ENCODE data around the gene TAB2. TPM values are rescaled to one million over a fixed set of nuclear protein-coding genes. Genes with fewer than 3 reads are reported as not detected.

Gene TAB2
- total and polyA plus RNA-seq, 2 experiments from 2014 or later, result 19.8 to 59.2 TPM

DNA sequence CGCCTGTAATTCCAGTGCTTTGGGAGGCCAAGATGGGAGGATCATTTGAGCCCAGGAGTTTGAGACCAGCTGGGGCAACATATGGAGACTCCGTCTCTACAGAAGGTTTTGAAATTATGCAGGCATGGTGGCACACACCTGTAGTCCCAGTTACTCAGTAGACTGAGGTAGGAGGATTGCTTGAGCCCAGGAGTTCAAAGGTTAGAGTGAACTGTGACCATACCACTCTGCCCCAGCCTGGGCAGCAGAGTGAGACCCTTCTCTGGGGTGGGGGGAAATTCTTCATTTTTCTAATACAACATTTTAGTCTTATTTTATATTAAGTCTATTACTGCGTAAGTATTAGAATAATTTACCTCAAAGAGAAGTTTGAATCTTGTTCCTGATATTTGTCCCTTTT lies 62.5 kb downstream of the TAB2 start:
- TF ChIP-seq, protein P1, sequence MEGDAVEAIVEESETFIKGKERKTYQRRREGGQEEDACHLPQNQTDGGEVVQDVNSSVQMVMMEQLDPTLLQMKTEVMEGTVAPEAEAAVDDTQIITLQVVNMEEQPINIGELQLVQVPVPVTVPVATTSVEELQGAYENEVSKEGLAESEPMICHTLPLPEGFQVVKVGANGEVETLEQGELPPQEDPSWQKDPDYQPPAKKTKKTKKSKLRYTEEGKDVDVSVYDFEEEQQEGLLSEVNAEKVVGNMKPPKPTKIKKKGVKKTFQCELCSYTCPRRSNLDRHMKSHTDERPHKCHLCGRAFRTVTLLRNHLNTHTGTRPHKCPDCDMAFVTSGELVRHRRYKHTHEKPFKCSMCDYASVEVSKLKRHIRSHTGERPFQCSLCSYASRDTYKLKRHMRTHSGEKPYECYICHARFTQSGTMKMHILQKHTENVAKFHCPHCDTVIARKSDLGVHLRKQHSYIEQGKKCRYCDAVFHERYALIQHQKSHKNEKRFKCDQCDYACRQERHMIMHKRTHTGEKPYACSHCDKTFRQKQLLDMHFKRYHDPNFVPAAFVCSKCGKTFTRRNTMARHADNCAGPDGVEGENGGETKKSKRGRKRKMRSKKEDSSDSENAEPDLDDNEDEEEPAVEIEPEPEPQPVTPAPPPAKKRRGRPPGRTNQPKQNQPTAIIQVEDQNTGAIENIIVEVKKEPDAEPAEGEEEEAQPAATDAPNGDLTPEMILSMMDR (conservative IDR thresholded peaks at IDR 0.05; ENCODE audit: low read depth in 2 of 2), result no peak
- TF ChIP-seq STAT1 (IDR thresholded peaks at IDR 0.05; ENCODE audit: unreplicated experiment) (no peak), ZNF331 (CRISPR knock-in tag; IDR thresholded peaks at IDR 0.05; ENCODE audit: low read depth) (no peak), POLR2AphosphoS5 (IDR thresholded peaks at IDR 0.05; ENCODE audit: low read depth) (no peak), NANOG (IDR thresholded peaks at IDR 0.05; ENCODE audit: borderline replicate concordance) (no peak), EZH2phosphoT487 (IDR thresholded peaks at IDR 0.05; ENCODE audit: unreplicated experiment) (peak; percentile 61)
- Mint-ChIP-seq H3K36me3 (ENCODE audit: low read depth) (peaks cover 26% of the 10 kb centered on the region), H3K27me3 (ENCODE audit: insufficient read depth, low read depth, poor library complexity) (no peaks in the 10 kb centered on the region), H3K4me3 (no peak overlapping the region), H3K27ac (no peak overlapping the region), H3K9me3 (no peaks in the 10 kb centered on the region), H3K4me1 (peaks cover 7% of the 10 kb centered on the region; the same call in 2 of the 3 replicates)
- DNase-seq (ENCODE audit: low spot score) (no peak), ATAC-seq (no peak)
- H3K9me2 ChIP-seq (ENCODE audit: insufficient read depth), result no peaks in the 10 kb centered on the region; the same call in 1 of the 2 replicates
- peaks cover 28% of the 10 kb centered on the region for H3K79me2 ChIP-seq (replicated peaks; ENCODE audit: insufficient read depth)
- peaks cover 16% of the 10 kb centered on the region; the same call in 1 of the 2 replicates for H3K36me3 ChIP-seq (ENCODE audit: insufficient read depth)
- no peak overlapping the region for H3K4me3 ChIP-seq
- peaks cover 13% of the 10 kb centered on the region; the same call in 1 of the 2 replicates for H4K20me1 ChIP-seq (replicated peaks; ENCODE audit: insufficient read depth)
- no peaks in the 10 kb centered on the region for H3K4me1 ChIP-seq (ENCODE audit: insufficient read depth)
- H3K27me3 ChIP-seq (ENCODE audit: insufficient read depth), result no peaks in the 10 kb centered on the region
- no peak overlapping the region for H3K4me2 ChIP-seq
- H3K27ac ChIP-seq (ENCODE audit: low read depth), result no peak overlapping the region
- H3F3A ChIP-seq (replicated peaks; ENCODE audit: low read depth), result no peaks in the 10 kb centered on the region
- no peak overlapping the region for H2AFZ ChIP-seq

DNA sequence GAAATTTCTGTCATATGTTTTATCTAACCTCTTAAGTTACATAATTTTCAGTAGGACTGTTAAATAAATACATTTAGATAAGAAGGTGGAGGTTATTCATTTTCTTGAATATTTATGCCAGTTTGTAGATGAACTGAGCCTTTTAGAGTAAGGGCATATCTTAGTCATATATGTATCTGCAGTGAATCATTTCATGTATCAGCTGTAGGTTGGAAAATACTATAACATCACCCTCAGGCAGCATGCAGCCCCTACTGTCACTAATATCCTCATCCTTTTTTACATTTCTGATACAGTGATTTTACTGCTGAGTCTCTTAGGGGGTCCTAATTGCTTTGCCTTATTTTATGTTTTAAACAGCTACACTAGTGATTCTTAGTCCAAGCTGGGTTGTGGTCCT lies 63.0 kb downstream of the TAB2 start:
- Histone ChIP-seq H3K79me2 (replicated peaks; ENCODE audit: insufficient read depth) (peaks cover 29% of the 10 kb centered on the region), H3K4me1 (ENCODE audit: insufficient read depth) (no peaks in the 10 kb centered on the region), H3K9me2 (ENCODE audit: insufficient read depth) (no peaks in the 10 kb centered on the region; the same call in 1 of the 2 replicates), H3K4me2 (no peak overlapping the region), H4K20me1 (replicated peaks; ENCODE audit: insufficient read depth) (peaks cover 13% of the 10 kb centered on the region; the same call in 1 of the 2 replicates), H2AFZ (no peak overlapping the region), H3K27me3 (ENCODE audit: insufficient read depth) (no peaks in the 10 kb centered on the region), H3K27ac (ENCODE audit: low read depth) (no peak overlapping the region), H3K36me3 (ENCODE audit: insufficient read depth) (peaks cover 16% of the 10 kb centered on the region; the same call in 1 of the 2 replicates), H3F3A (replicated peaks; ENCODE audit: low read depth) (no peaks in the 10 kb centered on the region), H3K4me3 (no peak overlapping the region)
- no peak for DNase-seq (ENCODE audit: low spot score)
- H3K4me3 Mint-ChIP-seq, result no peak overlapping the region
- no peak for ATAC-seq
- H3K36me3 Mint-ChIP-seq (ENCODE audit: low read depth), result peaks cover 26% of the 10 kb centered on the region
- H3K9me3 Mint-ChIP-seq, result no peaks in the 10 kb centered on the region
- H3K27me3 Mint-ChIP-seq (ENCODE audit: insufficient read depth, low read depth, poor library complexity), result no peaks in the 10 kb centered on the region
- H3K4me1 Mint-ChIP-seq, result peaks cover 7% of the 10 kb centered on the region; the same call in 2 of the 3 replicates
- no peak overlapping the region for H3K27ac Mint-ChIP-seq
- TF ChIP-seq EZH2 (IDR thresholded peaks at IDR 0.05; ENCODE audit: low read depth, unreplicated experiment) (no peak), STAT1 (IDR thresholded peaks at IDR 0.05; ENCODE audit: unreplicated experiment) (no peak), POLR2AphosphoS5 (IDR thresholded peaks at IDR 0.05; ENCODE audit: low read depth) (no peak), ZNF331 (CRISPR knock-in tag; IDR thresholded peaks at IDR 0.05; ENCODE audit: low read depth) (no peak), EZH2phosphoT487 (IDR thresholded peaks at IDR 0.05; ENCODE audit: unreplicated experiment) (no peak)
- TF ChIP-seq, protein P2, sequence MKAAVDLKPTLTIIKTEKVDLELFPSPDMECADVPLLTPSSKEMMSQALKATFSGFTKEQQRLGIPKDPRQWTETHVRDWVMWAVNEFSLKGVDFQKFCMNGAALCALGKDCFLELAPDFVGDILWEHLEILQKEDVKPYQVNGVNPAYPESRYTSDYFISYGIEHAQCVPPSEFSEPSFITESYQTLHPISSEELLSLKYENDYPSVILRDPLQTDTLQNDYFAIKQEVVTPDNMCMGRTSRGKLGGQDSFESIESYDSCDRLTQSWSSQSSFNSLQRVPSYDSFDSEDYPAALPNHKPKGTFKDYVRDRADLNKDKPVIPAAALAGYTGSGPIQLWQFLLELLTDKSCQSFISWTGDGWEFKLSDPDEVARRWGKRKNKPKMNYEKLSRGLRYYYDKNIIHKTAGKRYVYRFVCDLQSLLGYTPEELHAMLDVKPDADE (IDR thresholded peaks at IDR 0.05), result no peak
- TF ChIP-seq, protein P3, sequence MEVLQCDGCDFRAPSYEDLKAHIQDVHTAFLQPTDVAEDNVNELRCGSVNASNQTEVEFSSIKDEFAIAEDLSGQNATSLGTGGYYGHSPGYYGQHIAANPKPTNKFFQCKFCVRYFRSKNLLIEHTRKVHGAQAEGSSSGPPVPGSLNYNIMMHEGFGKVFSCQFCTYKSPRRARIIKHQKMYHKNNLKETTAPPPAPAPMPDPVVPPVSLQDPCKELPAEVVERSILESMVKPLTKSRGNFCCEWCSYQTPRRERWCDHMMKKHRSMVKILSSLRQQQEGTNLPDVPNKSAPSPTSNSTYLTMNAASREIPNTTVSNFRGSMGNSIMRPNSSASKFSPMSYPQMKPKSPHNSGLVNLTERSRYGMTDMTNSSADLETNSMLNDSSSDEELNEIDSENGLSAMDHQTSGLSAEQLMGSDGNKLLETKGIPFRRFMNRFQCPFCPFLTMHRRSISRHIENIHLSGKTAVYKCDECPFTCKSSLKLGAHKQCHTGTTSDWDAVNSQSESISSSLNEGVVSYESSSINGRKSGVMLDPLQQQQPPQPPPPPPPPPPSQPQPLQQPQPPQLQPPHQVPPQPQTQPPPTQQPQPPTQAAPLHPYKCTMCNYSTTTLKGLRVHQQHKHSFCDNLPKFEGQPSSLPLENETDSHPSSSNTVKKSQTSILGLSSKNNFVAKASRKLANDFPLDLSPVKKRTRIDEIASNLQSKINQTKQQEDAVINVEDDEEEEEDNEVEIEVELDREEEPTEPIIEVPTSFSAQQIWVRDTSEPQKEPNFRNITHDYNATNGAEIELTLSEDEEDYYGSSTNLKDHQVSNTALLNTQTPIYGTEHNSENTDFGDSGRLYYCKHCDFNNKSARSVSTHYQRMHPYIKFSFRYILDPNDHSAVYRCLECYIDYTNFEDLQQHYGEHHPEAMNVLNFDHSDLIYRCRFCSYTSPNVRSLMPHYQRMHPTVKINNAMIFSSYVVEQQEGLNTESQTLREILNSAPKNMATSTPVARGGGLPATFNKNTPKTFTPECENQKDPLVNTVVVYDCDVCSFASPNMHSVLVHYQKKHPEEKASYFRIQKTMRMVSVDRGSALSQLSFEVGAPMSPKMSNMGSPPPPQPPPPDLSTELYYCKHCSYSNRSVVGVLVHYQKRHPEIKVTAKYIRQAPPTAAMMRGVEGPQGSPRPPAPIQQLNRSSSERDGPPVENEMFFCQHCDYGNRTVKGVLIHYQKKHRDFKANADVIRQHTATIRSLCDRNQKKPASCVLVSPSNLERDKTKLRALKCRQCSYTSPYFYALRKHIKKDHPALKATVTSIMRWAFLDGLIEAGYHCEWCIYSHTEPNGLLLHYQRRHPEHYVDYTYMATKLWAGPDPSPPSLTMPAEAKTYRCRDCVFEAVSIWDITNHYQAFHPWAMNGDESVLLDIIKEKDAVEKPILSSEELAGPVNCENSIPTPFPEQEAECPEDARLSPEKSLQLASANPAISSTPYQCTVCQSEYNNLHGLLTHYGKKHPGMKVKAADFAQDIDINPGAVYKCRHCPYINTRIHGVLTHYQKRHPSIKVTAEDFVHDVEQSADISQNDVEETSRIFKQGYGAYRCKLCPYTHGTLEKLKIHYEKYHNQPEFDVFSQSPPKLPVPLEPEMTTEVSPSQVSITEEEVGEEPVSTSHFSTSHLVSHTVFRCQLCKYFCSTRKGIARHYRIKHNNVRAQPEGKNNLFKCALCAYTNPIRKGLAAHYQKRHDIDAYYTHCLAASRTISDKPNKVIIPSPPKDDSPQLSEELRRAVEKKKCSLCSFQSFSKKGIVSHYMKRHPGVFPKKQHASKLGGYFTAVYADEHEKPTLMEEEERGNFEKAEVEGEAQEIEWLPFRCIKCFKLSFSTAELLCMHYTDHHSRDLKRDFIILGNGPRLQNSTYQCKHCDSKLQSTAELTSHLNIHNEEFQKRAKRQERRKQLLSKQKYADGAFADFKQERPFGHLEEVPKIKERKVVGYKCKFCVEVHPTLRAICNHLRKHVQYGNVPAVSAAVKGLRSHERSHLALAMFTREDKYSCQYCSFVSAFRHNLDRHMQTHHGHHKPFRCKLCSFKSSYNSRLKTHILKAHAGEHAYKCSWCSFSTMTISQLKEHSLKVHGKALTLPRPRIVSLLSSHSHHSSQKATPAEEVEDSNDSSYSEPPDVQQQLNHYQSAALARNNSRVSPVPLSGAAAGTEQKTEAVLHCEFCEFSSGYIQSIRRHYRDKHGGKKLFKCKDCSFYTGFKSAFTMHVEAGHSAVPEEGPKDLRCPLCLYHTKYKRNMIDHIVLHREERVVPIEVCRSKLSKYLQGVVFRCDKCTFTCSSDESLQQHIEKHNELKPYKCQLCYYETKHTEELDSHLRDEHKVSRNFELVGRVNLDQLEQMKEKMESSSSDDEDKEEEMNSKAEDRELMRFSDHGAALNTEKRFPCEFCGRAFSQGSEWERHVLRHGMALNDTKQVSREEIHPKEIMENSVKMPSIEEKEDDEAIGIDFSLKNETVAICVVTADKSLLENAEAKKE (CRISPR knock-in tag; IDR thresholded peaks at IDR 0.05), result no peak
- TF ChIP-seq, protein P1 (conservative IDR thresholded peaks at IDR 0.05; ENCODE audit: low read depth in 2 of 2), result no peak
